Measurements from ENCODE around the gene ABCB10.
A peak's percentile ranks its signal among the peaks of the same experiment; 100 is the strongest.

GRCh38 chr1:229507951-229508822, 50.3 kb downstream of the ABCB10 start, which contains the start of gene NUP133:
- TF ChIP-seq POLR2A (IDR thresholded peaks at IDR 0.05) (peak; percentile 87 to 97), CTCF (IDR thresholded peaks at IDR 0.05) (no peak)

All from Peyer's patch (tissue), 4 donors.